K562 (cell line): ENCODE measurements around the gene SLAMF9. TPM values are rescaled to one million over a fixed set of nuclear protein-coding genes. Genes with fewer than 3 reads are reported as not detected.

Experiments used
- ATAC-seq: fragments of 200-7000 bp; cut with Tn5 transposase; 3 replicates; pipeline ENCODE4 v1.9.1; 2020; ENCODE audit warnings: moderate library complexity
- BruUV-seq: library from RNA; stranded (reverse); fragments of 400-500 nt; replicated peaks from 2 replicates; lab custom pipeline; 2021; lab: Mats Ljungman, UMichigan
- CTCF ChIA-PET: fragments of 300-600 bp; formaldehyde crosslinking; extraction: SDS; loops from one replicate; lab custom pipeline; 2021; ENCODE audit warnings: low intra/inter-chr PET ratio; lab: Yijun Ruan, JAX
- POLR2A ChIA-PET: fragments of 300-600, 350-650 bp; sonication (Branson Sonifier 250); formaldehyde crosslinking; extraction: SDS; loops from one replicate; lab custom pipeline; 2021; ENCODE audit warnings: antibody characterized with exemption, inconsistent platforms; lab: Yijun Ruan, JAX
- DNase-seq, 4 experiments: peaks; one replicate each; pipeline versions ENCODE4 v3.0.0 to v3.0.0-alpha.2; 2011 to 2018; ENCODE audit warnings: low spot score in 3 of 4, mixed read lengths in 3 of 4; ENCODE audit errors: extremely low read depth in 1 of 4
- FAIRE-seq: peaks from 2 replicates; lab custom pipeline; 2011; peaks lifted over from hg19 to GRCh38; lab: Jason Lieb, UNC
- H2AFZ ChIP-seq: 2 replicates; pipeline ENCODE4 v1.6.0; 2011; ENCODE audit warnings: low read depth, low read length, control low read depth, inconsistent platforms
- H3K27ac ChIP-seq: fragments of 200-600 bp; 3 replicates; pipeline ENCODE4 v1.8.0; 2011; ENCODE audit warnings: low read depth, mild to moderate bottlenecking, control low read depth, inconsistent platforms, low read length, moderate library complexity, mixed read lengths; ENCODE audit errors: extremely low read depth
- H3K27me3 ChIP-seq, 2 experiments: fragments of 300-600 bp in 1 of 2; 2 replicates in 1 of 2; 3 replicates in 1 of 2; pipeline versions ENCODE4 v1.6.0 to v1.8.0; 2011; ENCODE audit warnings: inconsistent platforms in 2 of 2, low read length in 2 of 2, mild to moderate bottlenecking in 1 of 2, mixed read lengths in 1 of 2, moderate library complexity in 1 of 2; ENCODE audit not compliant: control insufficient read depth in 2 of 2, insufficient read depth in 2 of 2
- H3K36me3 ChIP-seq: fragments of 300-600 bp; 3 replicates; pipeline ENCODE4 v1.8.0; 2011; ENCODE audit warnings: mild to moderate bottlenecking, low read length, inconsistent platforms; ENCODE audit not compliant: control insufficient read depth, insufficient read depth
- H3K4me1 ChIP-seq, 2 experiments: fragments of 200-600 bp in 1 of 2; replicated peaks in 1 of 2; 2 replicates in 1 of 2; 3 replicates in 1 of 2; pipeline versions ENCODE4 v1.5.1 to v1.8.0; 2011; ENCODE audit warnings: inconsistent platforms in 2 of 2, low read length in 2 of 2, mild to moderate bottlenecking in 1 of 2, mixed read lengths in 1 of 2, moderate library complexity in 1 of 2; ENCODE audit not compliant: control insufficient read depth in 2 of 2, insufficient read depth in 2 of 2
- H3K4me2 ChIP-seq: 2 replicates; pipeline ENCODE4 v1.6.1; 2011; ENCODE audit warnings: low read length, control low read depth, inconsistent platforms, mixed read lengths; ENCODE audit not compliant: insufficient read depth
- H3K4me3 ChIP-seq: fragments of 200-600 bp; sonication (generic), shearing (Covaris generic); 2 replicates; pipeline ENCODE4 v1.5.1; 2016; ENCODE audit warnings: control low read depth, inconsistent platforms
- H3K79me2 ChIP-seq: fragments of 200-600 bp; 3 replicates; pipeline ENCODE4 v1.8.0; 2011; ENCODE audit warnings: low read length, inconsistent platforms; ENCODE audit not compliant: control insufficient read depth, insufficient read depth
- H3K9ac ChIP-seq, 2 experiments: 2 replicates each; pipeline versions ENCODE4 v1.6.0 to v1.6.1; 2011; ENCODE audit warnings: low read depth in 2 of 2, low read length in 2 of 2, control low read depth in 1 of 2, inconsistent platforms in 1 of 2, mild to moderate bottlenecking in 1 of 2, mixed read lengths in 1 of 2; ENCODE audit not compliant: insufficient read depth in 1 of 2
- H3K9me1 ChIP-seq: one replicate; pipeline ENCODE4 v1.6.0; 2011; ENCODE audit warnings: inconsistent platforms, mild to moderate bottlenecking, low read length, moderate library complexity; ENCODE audit not compliant: control insufficient read depth, insufficient read depth
- H3K9me3 ChIP-seq: replicated peaks from 2 replicates; pipeline ENCODE4 v1.5.1; 2011; ENCODE audit warnings: low read depth, low read length, inconsistent platforms; ENCODE audit not compliant: control insufficient read depth, insufficient read depth
- H4K20me1 ChIP-seq: replicated peaks from 2 replicates; pipeline ENCODE4 v1.6.1; 2011; ENCODE audit warnings: low read length, inconsistent platforms, mixed read lengths; ENCODE audit not compliant: control insufficient read depth, insufficient read depth
- CREM ChIP-seq: IDR thresholded peaks from 2 replicates; pipeline ENCODE4 v1.6.1; 2014; ENCODE audit warnings: antibody characterized with exemption, low read depth
- ID3 ChIP-seq, 2 experiments: fragments of 250-450 bp in 1 of 2; fragments of 450-650 bp in 1 of 2; sonication (Bioruptor Pico) in 1 of 2; IDR thresholded peaks; 2 replicates each; pipeline versions ENCODE4 v1.6.1 to v1.8.0; 2016 to 2021; ENCODE audit warnings: mild to moderate bottlenecking in 2 of 2, moderate library complexity in 2 of 2, missing compliant biosample characterization in 1 of 2, missing genetic modification characterization in 1 of 2
- PCBP2 ChIP-seq: fragments of 200-400 bp; formaldehyde crosslinking; IDR thresholded peaks from 2 replicates; pipeline ENCODE4 v1.6.1; 2018; ENCODE audit warnings: low read length, low read depth, mild to moderate bottlenecking, moderate library complexity; ENCODE audit not compliant: poor library complexity, severe bottlenecking
- SAFB ChIP-seq: fragments of 200-400 bp; formaldehyde crosslinking; IDR thresholded peaks from 2 replicates; pipeline ENCODE4 v1.6.1; 2017; ENCODE audit warnings: low read depth, low read length, borderline replicate concordance
- SREBF1 ChIP-seq: fragments of 150-350 bp; IDR thresholded peaks from 2 replicates; pipeline ENCODE4 v1.6.1; 2014; ENCODE audit warnings: antibody characterized with exemption, low read depth, low read length, borderline replicate concordance
- TAF9B ChIP-seq: fragments of 450-650 bp; IDR thresholded peaks from 2 replicates; pipeline ENCODE4 v1.6.1; 2018; ENCODE audit warnings: mild to moderate bottlenecking; ENCODE audit not compliant: partially characterized antibody
- ZBTB17 ChIP-seq: fragments of 450-650 bp; formaldehyde crosslinking; IDR thresholded peaks from 2 replicates; pipeline ENCODE4 v1.4.0; 2020; ENCODE audit warnings: mild to moderate bottlenecking
- ZNF347 ChIP-seq: fragments of 450-650 bp; formaldehyde crosslinking; IDR thresholded peaks from 2 replicates; pipeline ENCODE4 v1.4.0; 2020; ENCODE audit warnings: low read depth, mild to moderate bottlenecking, moderate library complexity
- ZNF354B ChIP-seq: fragments of 250-450 bp; sonication (Bioruptor Pico); IDR thresholded peaks from 2 replicates; pipeline ENCODE4 v1.4.0; 2020
- ZNF511 ChIP-seq: sonication (generic); formaldehyde crosslinking; IDR thresholded peaks from 2 replicates; pipeline ENCODE4 v1.8.0; 2022; ENCODE audit warnings: mild to moderate bottlenecking, missing genetic modification reagents
- ZNF695 ChIP-seq: fragments of 450-650 bp; formaldehyde crosslinking; IDR thresholded peaks from 2 replicates; pipeline ENCODE4 v1.4.0; 2020; ENCODE audit warnings: mild to moderate bottlenecking, moderate library complexity
- WGBS: fragments of 100-300 bp; shearing (Covaris generic); methylation state at CpG from one replicate; pipeline ENCODE4 v1.1.6; 2016; ENCODE audit warnings: low coverage, mixed read lengths; ENCODE audit not compliant: insufficient coverage; ENCODE audit errors: missing lambda C conversion rate; 5-methylcytosine and 5-hydroxymethylcytosine counted together
- in situ Hi-C: fragments of 300-500 bp; cut with MboI; formaldehyde crosslinking; loops from 4 replicates; pipeline ENCODE4 v1.15.0; 2018; ENCODE audit warnings: inconsistent platforms, mixed read lengths
- intact Hi-C: fragments of 100-400 bp; cut with micrococcal nuclease; formaldehyde crosslinking; loops from 2 replicates; pipeline ENCODE4 v1.14.2; 2022
- polyA plus RNA-seq, 8 experiments: library from polyadenylated mRNA; depleted of rRNA in 4 of 8; stranded (reverse) in 5 of 8; unstranded in 3 of 8; fragments of >200 nt; fragmentation: Nextera tagmentation in 2 of 8; fragmentation: Illumina TruSeq in 1 of 8; extraction: Ambion mirVana in 2 of 8; extraction: Trizol in 1 of 8; gene quantifications; 2 replicates each; pipeline versions ENCODE4 v1.2.1 to v1.2.3, GENCODE V29; 2011 to 2014; ENCODE audit warnings: inconsistent platforms in 1 of 8, missing spikeins in 1 of 8
- total RNA-seq, 7 experiments: library from RNA; depleted of rRNA in 6 of 7; stranded (reverse); fragments of >200 nt in 6 of 7; fragmentation: Illumina TruSeq in 2 of 7; extraction: Trizol in 2 of 7; gene quantifications; 2 replicates each; pipeline versions ENCODE4 v1.2.1 to v1.2.3, GENCODE V29; 2011 to 2021; ENCODE audit warnings: low replicate concordance in 1 of 7
- TF ChIP-seq, protein P1 (sequence below): fragments of 450-650 bp; conservative IDR thresholded peaks from 2 replicates; pipeline ENCODE4 v1.6.1; 2016; ENCODE audit warnings: missing genetic modification characterization, low read depth, mild to moderate bottlenecking, control low read depth, missing compliant biosample characterization
- TF ChIP-seq, protein P2 (sequence below), 3 experiments: fragments of 200-800 bp in 1 of 3; sonication (Bioruptor generic) in 1 of 3; sonication (generic) in 1 of 3; formaldehyde crosslinking in 1 of 3; IDR thresholded peaks; 2 replicates each; pipeline versions ENCODE4 v1.6.1 to v1.8.0; 2016 to 2022; ENCODE audit warnings: mild to moderate bottlenecking in 2 of 3, missing compliant biosample characterization in 2 of 3, missing genetic modification characterization in 2 of 3, missing genetic modification reagents in 1 of 3
- TF ChIP-seq, protein P3 (sequence below): fragments of 250-450 bp; sonication (Bioruptor Pico); IDR thresholded peaks from 2 replicates; pipeline ENCODE4 v1.4.0; 2020; ENCODE audit warnings: borderline replicate concordance

SLAMF9 gene
- total and polyA plus RNA-seq, 9 of the 15 experiments (the other 6 are each of a cell fraction or from before 2014, with no cell fraction given): 0.13 to 0.21 TPM; not detected in 7

- no peak for TF ChIP-seq CREM
- no peak for TF ChIP-seq ZNF354B (CRISPR knock-in tag)
- TF ChIP-seq TAF9B: no peak
- TF ChIP-seq, protein P1, sequence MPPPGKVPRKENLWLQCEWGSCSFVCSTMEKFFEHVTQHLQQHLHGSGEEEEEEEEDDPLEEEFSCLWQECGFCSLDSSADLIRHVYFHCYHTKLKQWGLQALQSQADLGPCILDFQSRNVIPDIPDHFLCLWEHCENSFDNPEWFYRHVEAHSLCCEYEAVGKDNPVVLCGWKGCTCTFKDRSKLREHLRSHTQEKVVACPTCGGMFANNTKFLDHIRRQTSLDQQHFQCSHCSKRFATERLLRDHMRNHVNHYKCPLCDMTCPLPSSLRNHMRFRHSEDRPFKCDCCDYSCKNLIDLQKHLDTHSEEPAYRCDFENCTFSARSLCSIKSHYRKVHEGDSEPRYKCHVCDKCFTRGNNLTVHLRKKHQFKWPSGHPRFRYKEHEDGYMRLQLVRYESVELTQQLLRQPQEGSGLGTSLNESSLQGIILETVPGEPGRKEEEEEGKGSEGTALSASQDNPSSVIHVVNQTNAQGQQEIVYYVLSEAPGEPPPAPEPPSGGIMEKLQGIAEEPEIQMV (tag): no peak
These were observed 22.3 kb downstream of the SLAMF9 start (continued) for GRCh38 chr1:159931795-159932173.

- H3K4me2 ChIP-seq: no peak overlapping the region
- peaks cover 9 to 51% of the 10 kb centered on the region in 2 experiments; a peak in 4 of 5 replicates for H3K27me3 ChIP-seq
- no peak overlapping the region for H3K27ac ChIP-seq
- BruUV-seq: no TSS peak
- H2AFZ ChIP-seq: no peak overlapping the region
- in situ Hi-C loops: no loop called here
- ATAC-seq: no peak
- H3K79me2 ChIP-seq: no peaks in the 10 kb centered on the region
- no peak for FAIRE-seq
- ChIA-PET CTCF (no interaction called here), POLR2A (no interaction called here)
- peaks cover 4 to 45% of the 10 kb centered on the region in 2 experiments; a peak in 3 of 5 replicates for H3K4me1 ChIP-seq
- WGBS: 15% methylated on average over 13 of the region's 13 CpGs
- H4K20me1 ChIP-seq: no peaks in the 10 kb centered on the region; the same call in 1 of the 2 replicates
- H3K4me3 ChIP-seq: no peak overlapping the region
- H3K9ac ChIP-seq: peak overlapping the region in 1 of 2 experiments; percentile 35; a peak in 2 of 4 replicates
- no peaks in the 10 kb centered on the region for H3K9me1 ChIP-seq
- no peaks in the 10 kb centered on the region for H3K36me3 ChIP-seq
- no peak for TF ChIP-seq SREBF1
- no peak for TF ChIP-seq ID3 (CRISPR knock-in tag; IDR thresholded peaks at IDR 0.05)
- TF ChIP-seq ID3 (tag; IDR thresholded peaks at IDR 0.05): no peak
- TF ChIP-seq SAFB: no peak
- TF ChIP-seq ZNF511 (CRISPR knock-in tag): no peak
- TF ChIP-seq, protein P2, sequence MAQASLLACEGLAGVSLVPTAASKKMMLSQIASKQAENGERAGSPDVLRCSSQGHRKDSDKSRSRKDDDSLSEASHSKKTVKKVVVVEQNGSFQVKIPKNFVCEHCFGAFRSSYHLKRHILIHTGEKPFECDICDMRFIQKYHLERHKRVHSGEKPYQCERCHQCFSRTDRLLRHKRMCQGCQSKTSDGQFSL (CRISPR knock-in tag; IDR thresholded peaks at IDR 0.05): no peak
- TF ChIP-seq, protein P2 (tag; IDR thresholded peaks at IDR 0.05): no peak
- TF ChIP-seq ZNF347 (CRISPR knock-in tag): no peak
- no peak for TF ChIP-seq ZNF695
- TF ChIP-seq, protein P3, sequence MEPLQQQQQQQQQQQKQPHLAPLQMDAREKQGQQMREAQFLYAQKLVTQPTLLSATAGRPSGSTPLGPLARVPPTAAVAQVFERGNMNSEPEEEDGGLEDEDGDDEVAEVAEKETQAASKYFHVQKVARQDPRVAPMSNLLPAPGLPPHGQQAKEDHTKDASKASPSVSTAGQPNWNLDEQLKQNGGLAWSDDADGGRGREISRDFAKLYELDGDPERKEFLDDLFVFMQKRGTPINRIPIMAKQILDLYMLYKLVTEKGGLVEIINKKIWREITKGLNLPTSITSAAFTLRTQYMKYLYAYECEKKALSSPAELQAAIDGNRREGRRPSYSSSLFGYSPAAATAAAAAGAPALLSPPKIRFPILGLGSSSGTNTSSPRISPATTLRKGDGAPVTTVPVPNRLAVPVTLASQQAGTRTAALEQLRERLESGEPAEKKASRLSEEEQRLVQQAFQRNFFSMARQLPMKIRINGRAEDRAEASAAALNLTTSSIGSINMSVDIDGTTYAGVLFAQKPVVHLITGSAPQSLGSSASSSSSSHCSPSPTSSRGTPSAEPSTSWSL: no peak
- no peak for TF ChIP-seq ZBTB17
- no peak for TF ChIP-seq PCBP2
- TF ChIP-seq, all 486 proteins: peak for 0
- intact Hi-C loops: no loop called here
- no peak for DNase-seq
- no peaks in the 10 kb centered on the region for H3K9me3 ChIP-seq
These were observed 22.8 kb downstream of the SLAMF9 start for GRCh38 chr1:159931101-159931794.
